Hepatocyte (in vitro differentiated cells): ENCODE measurements around the gene KLHDC1.

ENCODE experiments used
- EZH2 ChIP-seq: fragments of 200-600 bp; sonication (generic); IDR thresholded peaks from 2 replicates; pipeline ENCODE4 v1.6.1; 2016; ENCODE audit warnings: antibody characterized with exemption, mild to moderate bottlenecking, borderline replicate concordance
- TF ChIP-seq, protein P1 (sequence below): fragments of 200-600 bp; sonication (generic); IDR thresholded peaks from 2 replicates; pipeline ENCODE4 v1.5.1; 2016; ENCODE audit warnings: antibody characterized with exemption, mild to moderate bottlenecking; ENCODE audit not compliant: poor library complexity

- TF ChIP-seq, protein P1, sequence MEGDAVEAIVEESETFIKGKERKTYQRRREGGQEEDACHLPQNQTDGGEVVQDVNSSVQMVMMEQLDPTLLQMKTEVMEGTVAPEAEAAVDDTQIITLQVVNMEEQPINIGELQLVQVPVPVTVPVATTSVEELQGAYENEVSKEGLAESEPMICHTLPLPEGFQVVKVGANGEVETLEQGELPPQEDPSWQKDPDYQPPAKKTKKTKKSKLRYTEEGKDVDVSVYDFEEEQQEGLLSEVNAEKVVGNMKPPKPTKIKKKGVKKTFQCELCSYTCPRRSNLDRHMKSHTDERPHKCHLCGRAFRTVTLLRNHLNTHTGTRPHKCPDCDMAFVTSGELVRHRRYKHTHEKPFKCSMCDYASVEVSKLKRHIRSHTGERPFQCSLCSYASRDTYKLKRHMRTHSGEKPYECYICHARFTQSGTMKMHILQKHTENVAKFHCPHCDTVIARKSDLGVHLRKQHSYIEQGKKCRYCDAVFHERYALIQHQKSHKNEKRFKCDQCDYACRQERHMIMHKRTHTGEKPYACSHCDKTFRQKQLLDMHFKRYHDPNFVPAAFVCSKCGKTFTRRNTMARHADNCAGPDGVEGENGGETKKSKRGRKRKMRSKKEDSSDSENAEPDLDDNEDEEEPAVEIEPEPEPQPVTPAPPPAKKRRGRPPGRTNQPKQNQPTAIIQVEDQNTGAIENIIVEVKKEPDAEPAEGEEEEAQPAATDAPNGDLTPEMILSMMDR: no peak
- no peak for TF ChIP-seq EZH2
Measured at GRCh38 chr14:49766839-49767238, 73.9 kb downstream of the KLHDC1 start.
